HepG2 (cell line): Measurements from ENCODE around the gene GSTM4. TPM values are rescaled to one million over a fixed set of nuclear protein-coding genes. Genes with fewer than 3 reads are reported as not detected.

Source experiments
- AHR ChIP-seq: IDR thresholded peaks from 2 replicates; pipeline ENCODE4 v1.6.1; 2018; ENCODE audit warnings: missing genetic modification reagents, missing compliant biosample characterization
- BCL6 ChIP-seq: IDR thresholded peaks from 2 replicates; pipeline ENCODE4 v1.6.1; 2016; ENCODE audit warnings: missing genetic modification reagents, missing compliant biosample characterization
- BRCA1 ChIP-seq: sonication (generic); formaldehyde crosslinking; IDR thresholded peaks from 2 replicates; pipeline ENCODE4 v1.4.0; 2020; ENCODE audit warnings: missing genetic modification reagents
- CCDC6 ChIP-seq: sonication (generic); formaldehyde crosslinking; IDR thresholded peaks from 2 replicates; pipeline ENCODE4 v1.8.1; 2022; ENCODE audit warnings: mild to moderate bottlenecking, missing genetic modification reagents, moderate library complexity
- ETV5 ChIP-seq: IDR thresholded peaks from 2 replicates; pipeline ENCODE4 v1.6.1; 2018; ENCODE audit warnings: missing biosample characterization, missing genetic modification reagents, inconsistent platforms, borderline replicate concordance
- FOXP4 ChIP-seq: sonication (generic); formaldehyde crosslinking; IDR thresholded peaks from 2 replicates; pipeline ENCODE4 v1.4.0; 2020; ENCODE audit warnings: missing genetic modification reagents
- HMG20A ChIP-seq: IDR thresholded peaks from 2 replicates; pipeline ENCODE4 v1.6.1; 2016; ENCODE audit warnings: borderline replicate concordance
- JUND ChIP-seq: sonication (generic); formaldehyde crosslinking; IDR thresholded peaks from 2 replicates; pipeline ENCODE4 v1.8.0; 2022; ENCODE audit warnings: mild to moderate bottlenecking, missing genetic modification reagents
- MXI1 ChIP-seq: IDR thresholded peaks from 3 replicates; pipeline ENCODE4 v1.6.1; 2012; ENCODE audit warnings: low read depth, low read length, inconsistent platforms, borderline replicate concordance
- NFE2L2 ChIP-seq: fragments of 150-350 bp; IDR thresholded peaks from 2 replicates; pipeline ENCODE4 v1.6.1; 2014; ENCODE audit warnings: low read length
- NFRKB ChIP-seq: fragments of 450-650 bp; IDR thresholded peaks from 2 replicates; pipeline ENCODE4 v1.6.1; 2017
- NR2F1 ChIP-seq, 2 experiments: fragments of 450-650 bp in 1 of 2; formaldehyde crosslinking in 1 of 2; IDR thresholded peaks; 2 replicates each; pipeline versions ENCODE4 v1.5.0 to v1.6.1; 2016 to 2020; ENCODE audit warnings: mild to moderate bottlenecking in 1 of 2, missing compliant biosample characterization in 1 of 2, missing genetic modification reagents in 1 of 2, moderate library complexity in 1 of 2
- THYN1 ChIP-seq: sonication (generic); formaldehyde crosslinking; IDR thresholded peaks from 2 replicates; pipeline ENCODE4 v1.8.1; 2023; ENCODE audit warnings: low read depth, mild to moderate bottlenecking, moderate library complexity, missing genetic modification reagents, borderline replicate concordance
- ZBTB40 ChIP-seq, 2 experiments: fragments of 450-650 bp in 1 of 2; sonication (generic) in 1 of 2; formaldehyde crosslinking in 1 of 2; IDR thresholded peaks; 2 replicates each; pipeline versions ENCODE4 v1.6.1 to v1.8.0; 2016 to 2022; ENCODE audit warnings: antibody characterized with exemption in 1 of 2, mild to moderate bottlenecking in 1 of 2, missing genetic modification reagents in 1 of 2
- ZMYM3 ChIP-seq: sonication (generic); formaldehyde crosslinking; IDR thresholded peaks from 2 replicates; pipeline ENCODE4 v1.5.1; 2020; ENCODE audit warnings: mild to moderate bottlenecking, missing genetic modification reagents
- ZNF274 ChIP-seq: sonication (generic); formaldehyde crosslinking; IDR thresholded peaks from 2 replicates; pipeline ENCODE4 v1.5.1; 2020; ENCODE audit warnings: mild to moderate bottlenecking, missing genetic modification reagents
- ZNF775 ChIP-seq: sonication (generic); formaldehyde crosslinking; IDR thresholded peaks from 2 replicates; pipeline ENCODE4 v1.4.0; 2020; ENCODE audit warnings: missing genetic modification reagents, mild to moderate bottlenecking, moderate library complexity, borderline replicate concordance
- ZNF790 ChIP-seq: sonication (generic); formaldehyde crosslinking; IDR thresholded peaks from 2 replicates; pipeline ENCODE4 v1.8.0; 2022; ENCODE audit warnings: missing genetic modification reagents, mild to moderate bottlenecking, borderline replicate concordance
- ZSCAN20 ChIP-seq: sonication (generic); formaldehyde crosslinking; IDR thresholded peaks from 2 replicates; pipeline ENCODE4 v1.4.0; 2020; ENCODE audit warnings: missing genetic modification reagents, mild to moderate bottlenecking, borderline replicate concordance
- polyA plus RNA-seq, 8 experiments: library from polyadenylated mRNA; depleted of rRNA in 3 of 8; stranded (reverse) in 7 of 8; unstranded in 1 of 8; fragments of >200 nt; fragmentation: Illumina TruSeq in 4 of 8; extraction: Trizol in 4 of 8; gene quantifications; 2 replicates each; pipeline versions ENCODE4 v1.2.1 to v1.2.3, GENCODE V29; 2011 to 2016; ENCODE audit warnings: low read depth in 4 of 8, missing spikeins in 1 of 8, mixed read lengths in 1 of 8; ENCODE audit not compliant: insufficient read depth in 1 of 8
- total RNA-seq, 5 experiments: library from RNA; depleted of rRNA; stranded (reverse); fragments of >200 nt; fragmentation: Illumina TruSeq; extraction: Trizol; gene quantifications; 2 replicates each; pipeline ENCODE4 v1.2.3, GENCODE V29; 2016; ENCODE audit warnings: low read depth in 1 of 5

The GSTM4 gene
- total and polyA plus RNA-seq, 2 of the 13 experiments (the other 11 are each of a cell fraction or from before 2014, with no cell fraction given): 25.3 to 40.8 TPM

DNA sequence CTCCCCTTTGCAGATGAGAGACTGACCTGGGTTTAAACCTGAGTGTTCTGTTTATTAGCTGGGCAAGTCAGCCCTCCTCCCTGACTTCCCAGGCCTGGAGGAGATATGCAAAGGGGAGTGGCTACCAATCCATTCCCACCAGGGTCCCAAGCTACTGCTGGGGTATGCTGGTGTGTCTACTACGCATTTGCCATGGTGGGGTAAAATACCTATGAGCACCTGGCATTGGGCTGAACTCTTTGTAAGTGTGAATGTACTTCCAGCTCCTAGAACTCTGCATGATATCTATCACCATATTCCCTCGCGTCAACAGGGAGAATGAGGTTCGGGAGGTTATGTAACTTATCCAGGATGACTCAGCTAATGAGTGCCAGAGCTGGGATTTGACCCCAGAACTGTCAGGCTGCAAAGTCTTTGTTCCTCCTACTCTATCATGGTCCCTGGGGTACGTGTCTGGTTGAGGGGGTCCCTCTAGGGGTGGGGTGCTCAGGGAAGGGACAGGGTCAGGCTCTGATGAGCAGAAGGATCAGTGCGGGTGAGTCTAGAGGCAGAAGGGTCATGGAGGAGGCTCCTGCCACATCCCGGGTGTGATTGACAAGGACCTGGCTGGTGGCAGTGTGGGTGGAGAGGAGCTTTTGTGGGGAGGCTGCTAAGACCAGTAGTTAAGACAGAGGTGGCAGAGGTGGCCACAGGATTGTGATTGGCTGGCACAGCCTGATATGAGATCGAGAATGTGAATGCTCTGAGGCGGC is 19.5 kb upstream of the GSTM4 start (continued):
- no peak for TF ChIP-seq ZBTB40 (IDR thresholded peaks at IDR 0.05)
- no peak for TF ChIP-seq ZBTB40 (CRISPR knock-in tag; IDR thresholded peaks at IDR 0.05)
- peak in 1 of 2 experiments; percentile 29; a peak in 1 of 4 replicates for TF ChIP-seq NR2F1 (CRISPR knock-in tag; IDR thresholded peaks at IDR 0.05)
- no peak for TF ChIP-seq MXI1
- no peak for TF ChIP-seq AHR
- TF ChIP-seq FOXP4 (CRISPR knock-in tag): no peak
- TF ChIP-seq ZMYM3: peak; percentile 65; the same call in 1 of the 2 replicates
- peak; percentile 86 for TF ChIP-seq NFE2L2
- no peak for TF ChIP-seq ZNF274 (CRISPR knock-in tag)
- no peak for TF ChIP-seq THYN1 (CRISPR knock-in tag)
- no peak for TF ChIP-seq ZNF790
- TF ChIP-seq CCDC6: no peak
- no peak for TF ChIP-seq HMG20A (CRISPR knock-in tag)
- TF ChIP-seq BCL6 (CRISPR knock-in tag): no peak
- TF ChIP-seq ETV5: no peak
- TF ChIP-seq ZNF775 (CRISPR knock-in tag): no peak
- no peak for TF ChIP-seq BRCA1 (CRISPR knock-in tag)
- no peak for TF ChIP-seq ZSCAN20 (CRISPR knock-in tag)
- no peak for TF ChIP-seq NFRKB
- TF ChIP-seq JUND (CRISPR knock-in tag): peak; percentile 88
